Epithelial cell of proximal tubule (primary cell): ENCODE data around the gene DNAH11. TPM values are rescaled to one million over a fixed set of nuclear protein-coding genes. Genes with fewer than 3 reads are reported as not detected.

Source experiments
- DNase-seq: peaks from one replicate; pipeline ENCODE4 v3.0.0-alpha.2; 2011; ENCODE audit warnings: low read depth
- H3K4me3 ChIP-seq: 2 replicates; pipeline ENCODE4 v1.5.1; 2011; ENCODE audit warnings: low read depth, mild to moderate bottlenecking, low read length
- total RNA-seq: library from RNA; depleted of rRNA; stranded (reverse); fragments of >200 nt; gene quantifications from 2 replicates; pipeline ENCODE4 v1.2.3, GENCODE V29; 2015
- TF ChIP-seq, protein P1 (sequence below): conservative IDR thresholded peaks from 2 replicates; pipeline ENCODE4 v1.5.1; 2012; ENCODE audit warnings: low read depth, mild to moderate bottlenecking, low read length

The DNAH11 gene
- total RNA-seq, 1 donor from 2014 or later = 2.8 TPM

- TF ChIP-seq, protein P1, sequence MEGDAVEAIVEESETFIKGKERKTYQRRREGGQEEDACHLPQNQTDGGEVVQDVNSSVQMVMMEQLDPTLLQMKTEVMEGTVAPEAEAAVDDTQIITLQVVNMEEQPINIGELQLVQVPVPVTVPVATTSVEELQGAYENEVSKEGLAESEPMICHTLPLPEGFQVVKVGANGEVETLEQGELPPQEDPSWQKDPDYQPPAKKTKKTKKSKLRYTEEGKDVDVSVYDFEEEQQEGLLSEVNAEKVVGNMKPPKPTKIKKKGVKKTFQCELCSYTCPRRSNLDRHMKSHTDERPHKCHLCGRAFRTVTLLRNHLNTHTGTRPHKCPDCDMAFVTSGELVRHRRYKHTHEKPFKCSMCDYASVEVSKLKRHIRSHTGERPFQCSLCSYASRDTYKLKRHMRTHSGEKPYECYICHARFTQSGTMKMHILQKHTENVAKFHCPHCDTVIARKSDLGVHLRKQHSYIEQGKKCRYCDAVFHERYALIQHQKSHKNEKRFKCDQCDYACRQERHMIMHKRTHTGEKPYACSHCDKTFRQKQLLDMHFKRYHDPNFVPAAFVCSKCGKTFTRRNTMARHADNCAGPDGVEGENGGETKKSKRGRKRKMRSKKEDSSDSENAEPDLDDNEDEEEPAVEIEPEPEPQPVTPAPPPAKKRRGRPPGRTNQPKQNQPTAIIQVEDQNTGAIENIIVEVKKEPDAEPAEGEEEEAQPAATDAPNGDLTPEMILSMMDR = no peak
- DNase-seq = no peak
- H3K4me3 ChIP-seq = no peak overlapping the region
These were observed 404.2 kb downstream of the DNAH11 start for GRCh38 chr7:21947056-21947455.

DNA sequence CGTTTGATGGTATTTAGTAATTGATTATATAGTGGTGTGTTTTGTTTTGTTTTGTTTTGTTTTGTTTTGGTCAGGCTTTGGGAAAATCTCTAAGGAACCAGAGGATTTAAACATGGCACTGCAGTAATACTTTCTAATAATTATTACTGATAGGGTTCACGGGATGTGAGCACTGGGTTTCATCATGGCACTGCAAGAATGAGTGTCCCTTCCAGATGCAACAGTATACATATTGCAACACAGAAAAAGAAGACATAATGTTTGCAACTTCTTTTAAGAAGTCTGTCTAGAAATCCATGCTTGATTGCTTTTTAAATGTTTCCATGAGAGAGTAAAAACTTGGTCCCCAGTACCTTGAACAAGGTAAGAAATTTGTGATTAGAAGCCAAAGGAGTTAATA, 405.1 kb downstream of the DNAH11 start:
- no peak for DNase-seq
- H3K4me3 ChIP-seq = no peak overlapping the region
- TF ChIP-seq, protein P1 = no peak

DNA sequence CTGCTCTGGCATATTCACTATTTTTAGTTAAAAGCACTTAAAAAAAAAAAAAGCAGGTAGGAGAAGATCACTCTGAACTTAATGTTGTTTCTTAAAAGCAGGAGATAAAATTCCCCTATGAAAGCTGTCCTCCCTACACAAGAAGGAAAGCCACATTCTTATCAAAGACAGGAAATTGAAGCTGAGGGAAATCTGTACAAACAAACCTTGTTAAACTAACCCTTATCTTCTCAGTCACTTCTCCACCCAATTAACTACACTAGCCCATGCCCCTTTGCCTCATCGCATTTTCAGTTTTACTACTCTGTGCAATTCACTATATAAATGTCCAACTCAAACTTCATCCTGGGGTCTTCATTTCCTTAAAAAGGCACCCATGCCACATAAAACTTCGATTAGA, 405.5 kb downstream of the DNAH11 start:
- TF ChIP-seq, protein P1 = no peak
- DNase-seq = no peak
- H3K4me3 ChIP-seq = no peak overlapping the region

DNA sequence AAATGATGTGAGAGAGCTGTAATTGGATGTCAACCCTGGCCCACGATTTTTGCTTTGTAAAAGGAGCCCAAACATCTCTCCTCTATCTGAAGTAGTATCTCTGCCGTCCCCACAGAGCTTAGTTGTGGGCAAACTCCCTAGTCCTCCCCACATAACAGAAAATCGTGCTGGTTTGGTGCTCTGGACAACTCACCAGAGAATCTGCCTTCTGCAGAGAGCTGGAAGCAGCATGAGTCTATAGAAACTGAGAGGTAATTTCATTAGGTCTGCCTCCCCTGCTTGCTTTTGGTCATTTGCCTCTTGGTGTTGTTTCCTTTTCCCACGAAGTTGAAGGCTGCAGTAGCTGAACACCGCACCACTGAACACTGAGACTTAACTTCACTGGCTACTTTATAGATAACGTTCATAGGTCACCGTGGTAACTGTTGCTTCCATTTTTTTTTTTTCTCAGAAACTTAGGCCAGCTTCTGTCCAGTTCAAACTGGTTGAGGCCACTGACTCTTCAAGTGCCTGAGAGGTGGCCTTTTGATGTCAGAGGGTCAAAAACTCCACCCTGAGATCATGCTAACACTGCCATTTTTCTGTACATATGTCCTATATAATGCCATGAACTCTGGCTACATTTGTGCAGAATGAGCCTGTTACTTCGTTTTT, 406.2 kb downstream of the DNAH11 start:
- no peak for DNase-seq
- H3K4me3 ChIP-seq = no peak overlapping the region
- TF ChIP-seq, protein P1 = no peak

Other genes with a start within 250 kb of the DNAH11 start
- 3.3 and 4.6 TPM in 2 replicates for gene SP4, start 115.0 kb upstream of the DNAH11 start, total RNA-seq